GM23338 (cell line): ENCODE results near the gene NUMBL. TPM values are rescaled to one million over a fixed set of nuclear protein-coding genes. Genes with fewer than 3 reads are reported as not detected.

ENCODE experiments used
- ATAC-seq: fragments of 200-7000 bp; cut with Tn5 transposase; 3 replicates; pipeline ENCODE4 v1.9.1; 2020
- DNase-seq: peaks from one replicate; pipeline ENCODE4 v3.0.0-alpha.2; 2015; ENCODE audit warnings: low spot score
- H2AFZ ChIP-seq: fragments of 200-600 bp; sonication (generic); 2 replicates; pipeline ENCODE4 v1.8.0; 2016; ENCODE audit warnings: antibody characterized with exemption, mild to moderate bottlenecking, moderate library complexity
- H3F3A ChIP-seq: fragments of 200-600 bp; sonication (generic); replicated peaks from 2 replicates; pipeline ENCODE4 v1.8.0; 2017; ENCODE audit warnings: antibody characterized with exemption, mixed run types, low read depth
- H3K27ac ChIP-seq: fragments of 200-600 bp; sonication (generic); 2 replicates; pipeline ENCODE4 v1.6.1; 2016; ENCODE audit warnings: low read depth
- H3K27me3 ChIP-seq: fragments of 200-600 bp; sonication (generic); 2 replicates; pipeline ENCODE4 v1.8.0; 2016; ENCODE audit warnings: mild to moderate bottlenecking, mixed run types, moderate library complexity; ENCODE audit not compliant: insufficient read depth
- H3K36me3 ChIP-seq: fragments of 200-600 bp; sonication (generic); 2 replicates; pipeline ENCODE4 v1.8.0; 2016; ENCODE audit warnings: mild to moderate bottlenecking; ENCODE audit not compliant: insufficient read depth
- H3K4me1 ChIP-seq: fragments of 200-600 bp; sonication (generic); 2 replicates; pipeline ENCODE4 v1.8.0; 2016; ENCODE audit warnings: mild to moderate bottlenecking, moderate library complexity; ENCODE audit not compliant: insufficient read depth
- H3K4me2 ChIP-seq: fragments of 200-600 bp; sonication (generic); 2 replicates; pipeline ENCODE4 v1.7.1; 2017; ENCODE audit warnings: mixed run types
- H3K4me3 ChIP-seq: fragments of 200-600 bp; sonication (generic); 2 replicates; pipeline ENCODE4 v1.6.1; 2016; ENCODE audit warnings: mixed run types
- H3K79me2 ChIP-seq: fragments of 200-600 bp; sonication (generic); replicated peaks from 2 replicates; pipeline ENCODE4 v1.8.0; 2017; ENCODE audit warnings: mild to moderate bottlenecking; ENCODE audit not compliant: insufficient read depth
- H3K9me2 ChIP-seq: fragments of 200-600 bp; sonication (generic); 2 replicates; pipeline ENCODE4 v1.8.0; 2017; ENCODE audit not compliant: insufficient read depth
- H4K20me1 ChIP-seq: fragments of 200-600 bp; sonication (generic); replicated peaks from 2 replicates; pipeline ENCODE4 v1.8.0; 2017; ENCODE audit warnings: mild to moderate bottlenecking; ENCODE audit not compliant: insufficient read depth
- H3K27ac Mint-ChIP-seq: 2 replicates; pipeline ENCODE4 v1.8.0; 2020; ENCODE audit warnings: inconsistent platforms, mild to moderate bottlenecking, moderate library complexity, mixed read lengths
- H3K27me3 Mint-ChIP-seq: 3 replicates; pipeline ENCODE4 v1.8.0; 2022; ENCODE audit warnings: low read depth, mild to moderate bottlenecking, moderate library complexity, mixed read lengths, inconsistent platforms; ENCODE audit not compliant: insufficient read depth, poor library complexity
- H3K36me3 Mint-ChIP-seq: 3 replicates; pipeline ENCODE4 v1.8.0; 2021; ENCODE audit warnings: low read depth, mild to moderate bottlenecking, inconsistent platforms, moderate library complexity, mixed read lengths
- H3K4me1 Mint-ChIP-seq: 3 replicates; pipeline ENCODE4 v1.8.0; 2020; ENCODE audit warnings: mild to moderate bottlenecking, inconsistent platforms, mixed read lengths
- H3K4me3 Mint-ChIP-seq: 3 replicates; pipeline ENCODE4 v1.8.0; 2021; ENCODE audit warnings: moderate library complexity, mild to moderate bottlenecking, inconsistent platforms, mixed read lengths
- H3K9me3 Mint-ChIP-seq: 3 replicates; pipeline ENCODE4 v1.8.0; 2020; ENCODE audit warnings: moderate library complexity, mild to moderate bottlenecking, inconsistent platforms, mixed read lengths
- CREB1 ChIP-seq: fragments of 250-450 bp; sonication (Bioruptor Pico); IDR thresholded peaks from 2 replicates; pipeline ENCODE4 v1.5.0; 2020; ENCODE audit warnings: low read depth, mild to moderate bottlenecking, moderate library complexity
- CTCF ChIP-seq, 2 experiments: fragments of 200-600 bp in 1 of 2; sonication (generic) in 1 of 2; conservative IDR thresholded peaks; 2 replicates each; pipeline versions ENCODE4 v1.5.1 to v1.6.1; 2016 to 2017; ENCODE audit warnings: antibody characterized with exemption in 2 of 2, low read depth in 2 of 2, mild to moderate bottlenecking in 2 of 2, moderate library complexity in 1 of 2
- ETS1 ChIP-seq: IDR thresholded peaks from 2 replicates; pipeline ENCODE4 v1.6.1; 2016; ENCODE audit warnings: antibody characterized with exemption
- EZH2 ChIP-seq: fragments of 200-600 bp; sonication (generic); IDR thresholded peaks from one replicate; pipeline ENCODE4 v1.8.0; 2017; ENCODE audit warnings: antibody characterized with exemption, mild to moderate bottlenecking, low read depth; ENCODE audit not compliant: unreplicated experiment
- EZH2phosphoT487 ChIP-seq: fragments of 200-600 bp; sonication (generic); IDR thresholded peaks from one replicate; pipeline ENCODE4 v1.8.1; 2018; ENCODE audit warnings: antibody characterized with exemption; ENCODE audit not compliant: unreplicated experiment
- JUNB ChIP-seq: IDR thresholded peaks from one replicate; pipeline ENCODE4 v1.6.1; 2016; ENCODE audit warnings: antibody characterized with exemption; ENCODE audit not compliant: unreplicated experiment
- NANOG ChIP-seq: IDR thresholded peaks from 2 replicates; pipeline ENCODE4 v1.6.1; 2016; ENCODE audit warnings: antibody characterized with exemption, borderline replicate concordance
- POLR2AphosphoS5 ChIP-seq: IDR thresholded peaks from 2 replicates; pipeline ENCODE4 v1.6.1; 2016; ENCODE audit warnings: antibody characterized with exemption, low read depth
- REST ChIP-seq: IDR thresholded peaks from one replicate; pipeline ENCODE4 v1.6.1; 2018; ENCODE audit warnings: antibody characterized with exemption; ENCODE audit not compliant: unreplicated experiment
- STAT1 ChIP-seq: IDR thresholded peaks from one replicate; pipeline ENCODE4 v1.6.1; 2016; ENCODE audit warnings: antibody characterized with exemption; ENCODE audit not compliant: unreplicated experiment
- ZNF114 ChIP-seq: fragments of 250-450 bp; sonication (Bioruptor Pico); IDR thresholded peaks from 2 replicates; pipeline ENCODE4 v1.5.0; 2020; ENCODE audit warnings: mild to moderate bottlenecking, moderate library complexity
- ZNF331 ChIP-seq: fragments of 250-450 bp; sonication (Bioruptor Pico); IDR thresholded peaks from 2 replicates; pipeline ENCODE4 v1.5.0; 2020; ENCODE audit warnings: low read depth, mild to moderate bottlenecking, moderate library complexity
- ZNF462 ChIP-seq: fragments of 250-450 bp; sonication (Bioruptor Pico); IDR thresholded peaks from 2 replicates; pipeline ENCODE4 v1.5.0; 2020; ENCODE audit warnings: mild to moderate bottlenecking, moderate library complexity
- polyA plus RNA-seq: library from polyadenylated mRNA; unstranded; fragments of >200 nt; fragmentation: Nextera tagmentation; extraction: Ambion mirVana; gene quantifications from 2 replicates; pipeline ENCODE4 v1.2.1, GENCODE V29; 2016
- total RNA-seq: library from RNA; depleted of rRNA; stranded (reverse); fragments of >200 nt; shearing (Covaris generic); gene quantifications from 2 replicates; pipeline ENCODE4 v1.2.3, GENCODE V29; 2014

Gene NUMBL
- total and polyA plus RNA-seq, 2 experiments from 2014 or later, result 8.5 to 28.5 TPM

- Histone ChIP-seq H3K4me3 (no peak overlapping the region), H3K9me2 (no peaks in the 10 kb centered on the region), H3K4me1 (peaks cover 3% of the 10 kb centered on the region; the same call in 1 of the 2 replicates), H3K79me2 (no peaks in the 10 kb centered on the region; the same call in 1 of the 2 replicates), H3F3A (no peaks in the 10 kb centered on the region), H3K36me3 (peaks cover 22% of the 10 kb centered on the region), H3K4me2 (no peak overlapping the region), H2AFZ (no peak overlapping the region), H3K27me3 (no peaks in the 10 kb centered on the region), H3K27ac (no peak overlapping the region), H4K20me1 (no peaks in the 10 kb centered on the region)
- DNase-seq (no peak), ATAC-seq (no peak)
- no peak overlapping the region for H3K27ac Mint-ChIP-seq
- no peak for TF ChIP-seq REST
- no peak for TF ChIP-seq EZH2phosphoT487
- no peak for TF ChIP-seq ZNF462
- no peak for TF ChIP-seq JUNB
- no peak for TF ChIP-seq STAT1
- no peak for TF ChIP-seq ZNF331 (CRISPR knock-in tag)
- no peak for TF ChIP-seq ETS1
- TF ChIP-seq POLR2AphosphoS5, result no peak
- no peak for TF ChIP-seq CREB1 (CRISPR knock-in tag)
- TF ChIP-seq EZH2, result no peak
- TF ChIP-seq CTCF (conservative IDR thresholded peaks at IDR 0.05; ENCODE audit: low read depth in 2 of 2), result no peak
- TF ChIP-seq NANOG, result no peak
- no peak for TF ChIP-seq ZNF114 (CRISPR knock-in tag)
- no peak overlapping the region for H3K4me3 Mint-ChIP-seq
- H3K4me1 Mint-ChIP-seq, result peaks cover 3% of the 10 kb centered on the region
- H3K9me3 Mint-ChIP-seq, result no peaks in the 10 kb centered on the region
- peaks cover 48% of the 10 kb centered on the region for H3K36me3 Mint-ChIP-seq
- H3K27me3 Mint-ChIP-seq, result peaks cover 4% of the 10 kb centered on the region
These were observed 19.4 kb upstream of the NUMBL start for GRCh38 chr19:40709817-40710216.
